AG20443 (cell line): ENCODE data around the gene CPNE9.
"Not testable (repeated sequence)": the region's sequence is repeated elsewhere in the genome, so short reads cannot be mapped to it uniquely, and the experiment has no call there.

Source experiments
- DNase-seq: peaks from one replicate; pipeline ENCODE4 v3.0.0; 2012; ENCODE audit warnings: low spot score, mixed read lengths

Gene CPNE9

GRCh38 chr3:9748031-9748430, 44.4 kb downstream of the CPNE9 start:
- DNase-seq = no peak

- no peak for DNase-seq
These were observed 45.6 kb downstream of the CPNE9 start for GRCh38 chr3:9749296-9749644.

- peak; percentile 97 for DNase-seq
These were observed 46.3 kb downstream of the CPNE9 start, which contains the start of gene OGG1 for GRCh38 chr3:9749645-9750555. Gene OGG1 (plus strand): TSS chr3:9749952. CDS start chr3:9750287, 335 bp downstream.

GRCh38 chr3:9750556-9751411, 47.2 kb downstream of the CPNE9 start:
- DNase-seq = peak; percentile 40

- DNase-seq = no peak
These were observed 51.0 kb downstream of the CPNE9 start for GRCh38 chr3:9754678-9755077.

GRCh38 chr3:9757427-9757826, 53.8 kb downstream of the CPNE9 start:
- no peak for DNase-seq

- DNase-seq = no peak
These were observed 57.3 kb downstream of the CPNE9 start for GRCh38 chr3:9760779-9761505.

- no peak for DNase-seq
These were observed 58.3 kb downstream of the CPNE9 start for GRCh38 chr3:9761919-9762318.

- DNase-seq = no peak
These were observed 59.2 kb downstream of the CPNE9 start for GRCh38 chr3:9762871-9763270.

- DNase-seq = no peak
These were observed 62.2 kb downstream of the CPNE9 start for GRCh38 chr3:9765865-9766264.

- no peak for DNase-seq
These were observed 63.8 kb downstream of the CPNE9 start for GRCh38 chr3:9767418-9767817.

- DNase-seq = peak; percentile 21
These were observed 64.6 kb downstream of the CPNE9 start for GRCh38 chr3:9768141-9768775.

- DNase-seq = no peak
These were observed 65.4 kb downstream of the CPNE9 start for GRCh38 chr3:9769012-9769411.

GRCh38 chr3:9769426-9770275, 66.0 kb downstream of the CPNE9 start, which contains the start of gene CAMK1:
Gene CAMK1 (minus strand): TSS chr3:9769947. CDS start chr3:9767749, 2,198 bp downstream.
- peak; percentile 95 for DNase-seq

GRCh38 chr3:9770276-9770812, 66.7 kb downstream of the CPNE9 start:
- DNase-seq = peak; percentile 36

- DNase-seq = not testable (repeated sequence)
These were observed 67.4 kb downstream of the CPNE9 start for GRCh38 chr3:9771007-9771406.

GRCh38 chr3:9776896-9777693, 73.5 kb downstream of the CPNE9 start:
- no peak for DNase-seq

- DNase-seq = no peak
These were observed 74.0 kb downstream of the CPNE9 start for GRCh38 chr3:9777694-9778021.
